HL-60 (cell line): ENCODE measurements around the gene KHSRP.

Source experiments
- DNase-seq, 2 experiments: peaks; one replicate each; pipeline ENCODE4 v3.0.0-alpha.2; 2010 to 2020; ENCODE audit warnings: low read depth in 1 of 2, low spot score in 1 of 2
- H3K27ac ChIP-seq: fragments of 250-450 bp; sonication (Bioruptor Pico); replicated peaks from 2 replicates; pipeline ENCODE4 v1.5.1; 2020; ENCODE audit warnings: mild to moderate bottlenecking, moderate library complexity
- H3K27me3 ChIP-seq: fragments of 250-450 bp; sonication (Bioruptor Pico); 2 replicates; pipeline ENCODE4 v1.5.1; 2021; ENCODE audit warnings: mild to moderate bottlenecking, moderate library complexity; ENCODE audit not compliant: insufficient read depth, poor library complexity, severe bottlenecking
- H3K4me3 ChIP-seq: replicated peaks from 2 replicates; pipeline ENCODE4 v1.5.1; 2011; ENCODE audit warnings: mild to moderate bottlenecking, control low read depth, low read length; ENCODE audit not compliant: insufficient read depth
- CTCF ChIP-seq: IDR thresholded peaks from one replicate; pipeline ENCODE4 v1.5.1; 2011; ENCODE audit warnings: low read length, control low read depth, inconsistent platforms; ENCODE audit not compliant: insufficient read depth
- GABPA ChIP-seq: IDR thresholded peaks from 2 replicates; pipeline ENCODE4 v1.6.1; 2012; ENCODE audit warnings: low read depth
- POLR2AphosphoS5 ChIP-seq: IDR thresholded peaks from 2 replicates; pipeline ENCODE4 v1.6.1; 2012; ENCODE audit warnings: low read depth
- REST ChIP-seq: IDR thresholded peaks from 2 replicates; pipeline ENCODE4 v1.6.1; 2012; ENCODE audit warnings: low read depth; ENCODE audit not compliant: insufficient replicate concordance
- SPI1 ChIP-seq: IDR thresholded peaks from 2 replicates; pipeline ENCODE4 v1.6.1; 2012; ENCODE audit warnings: low read depth, mild to moderate bottlenecking, borderline replicate concordance

KHSRP gene

GRCh38 chr19:6442087-6442688 is 17.6 kb upstream of the KHSRP start:
- Histone ChIP-seq H3K4me3 (no peak overlapping the region), H3K27ac (no peak overlapping the region), H3K27me3 (no peaks in the 10 kb centered on the region)
- TF ChIP-seq SPI1 (no peak), POLR2AphosphoS5 (no peak), REST (no peak), GABPA (no peak), CTCF (no peak)
- DNase-seq = no peak

GRCh38 chr19:6440905-6441304 is 16.3 kb upstream of the KHSRP start:
- no peak for TF ChIP-seq REST
- no peak for DNase-seq

GRCh38 chr19:6439743-6440142 is 15.1 kb upstream of the KHSRP start:
- Histone ChIP-seq H3K27ac (no peak overlapping the region), H3K4me3 (no peak overlapping the region), H3K27me3 (no peaks in the 10 kb centered on the region)
- no peak for DNase-seq
- no peak for TF ChIP-seq GABPA

More at GRCh38 chr19:6440905-6441304, 16.3 kb upstream of the KHSRP start:
- no peak overlapping the region for H3K4me3 ChIP-seq
- H3K27ac ChIP-seq = no peak overlapping the region
- H3K27me3 ChIP-seq = no peaks in the 10 kb centered on the region

- TF ChIP-seq GABPA = no peak
Observed at GRCh38 chr19:6433663-6434062, 9.1 kb upstream of the KHSRP start, which contains the start of gene SLC25A41. Gene SLC25A41 (minus strand): TSS chr19:6433763. CDS start chr19:6433693, 70 bp downstream.

GRCh38 chr19:6433165-6433564 is 8.6 kb upstream of the KHSRP start:
- Histone ChIP-seq H3K4me3 (no peak overlapping the region), H3K27ac (no peak overlapping the region), H3K27me3 (no peaks in the 10 kb centered on the region)
- DNase-seq = no peak
- TF ChIP-seq CTCF (no peak), SPI1 (no peak), REST (no peak), POLR2AphosphoS5 (no peak), GABPA (no peak)

More at GRCh38 chr19:6433663-6434062, 9.1 kb upstream of the KHSRP start, which contains the start of gene SLC25A41:
- DNase-seq = no peak
- H3K4me3 ChIP-seq = no peak within 1 kb of the TSS
- H3K27ac ChIP-seq = no peak within 1 kb of the TSS
- no peaks in the 10 kb centered on the region for H3K27me3 ChIP-seq
